NCI-H748 treated with DMSO at 0.1 percent for 48 hours (cell line): ENCODE results near the gene OPTN.
A peak's percentile ranks its signal among the peaks of the same experiment; 100 is the strongest.
"Not testable (repeated sequence)": the region's sequence is repeated elsewhere in the genome, so short reads cannot be mapped to it uniquely, and the experiment has no call there.

Source experiments
- DNase-seq: peaks from one replicate; lab custom pipeline; 2025; lab: John Stamatoyannopoulos, UW

Gene OPTN

GRCh38 chr10:13090289-13090688, 9.7 kb upstream of the OPTN start:
- no peak for DNase-seq

- DNase-seq: no peak
Observed at GRCh38 chr10:13091801-13092200, 8.2 kb upstream of the OPTN start.

GRCh38 chr10:13092291-13093102, 7.5 kb upstream of the OPTN start:
- peak; percentile 24 for DNase-seq

GRCh38 chr10:13094082-13094481, 5.9 kb upstream of the OPTN start:
- not testable (repeated sequence) for DNase-seq

- no peak for DNase-seq
Observed at GRCh38 chr10:13095094-13095493, 4.9 kb upstream of the OPTN start.

- no peak for DNase-seq
Observed at GRCh38 chr10:13095929-13096328, 4.0 kb upstream of the OPTN start.

- DNase-seq: peak; percentile 67
Observed at GRCh38 chr10:13099144-13099665, 758 bp upstream of the OPTN start.

GRCh38 chr10:13100349-13101294, 659 bp downstream of the OPTN start:
- DNase-seq: peak; percentile 2

- DNase-seq: no peak
Observed at GRCh38 chr10:13102002-13102794, 2.2 kb downstream of the OPTN start.

GRCh38 chr10:13103554-13103953, 3.6 kb downstream of the OPTN start:
- DNase-seq: no peak

- DNase-seq: no peak
Observed at GRCh38 chr10:13104697-13105096, 4.7 kb downstream of the OPTN start.

GRCh38 chr10:13105184-13105583, 5.2 kb downstream of the OPTN start:
- no peak for DNase-seq

- DNase-seq: no peak
Observed at GRCh38 chr10:13106387-13107045, 6.6 kb downstream of the OPTN start.

- no peak for DNase-seq
Observed at GRCh38 chr10:13110908-13111307, 10.9 kb downstream of the OPTN start.

GRCh38 chr10:13113544-13113943, 13.6 kb downstream of the OPTN start:
- no peak for DNase-seq

- DNase-seq: no peak
Observed at GRCh38 chr10:13115832-13116803, 16.2 kb downstream of the OPTN start.

GRCh38 chr10:13117841-13118783, 18.1 kb downstream of the OPTN start:
- no peak for DNase-seq

GRCh38 chr10:13118784-13119410, 18.9 kb downstream of the OPTN start:
- no peak for DNase-seq
